GM23248 (cell line): ENCODE data around the gene RFX4.

Experiments used
- EZH2 ChIP-seq: fragments of 200-600 bp; sonication (generic); IDR thresholded peaks from 2 replicates; pipeline ENCODE4 v1.6.1; 2018; ENCODE audit warnings: antibody characterized with exemption, mild to moderate bottlenecking; ENCODE audit not compliant: insufficient read depth, poor library complexity, severe bottlenecking
- EZH2phosphoT487 ChIP-seq: fragments of 200-600 bp; sonication (generic); IDR thresholded peaks from 2 replicates; pipeline ENCODE4 v1.6.1; 2018; ENCODE audit warnings: antibody characterized with exemption, moderate library complexity, mild to moderate bottlenecking, low read depth; ENCODE audit not compliant: insufficient read depth

GRCh38 chr12:106657488-106657887 lies 74.7 kb downstream of the RFX4 start:
- TF ChIP-seq EZH2, result no peak
- TF ChIP-seq EZH2phosphoT487, result no peak
